Measurements from ENCODE around the gene CASP9. TPM values are rescaled to one million over a fixed set of nuclear protein-coding genes. Genes with fewer than 3 reads are reported as not detected.
"Not testable (repeated sequence)": the region's sequence is repeated elsewhere in the genome, so short reads cannot be mapped to it uniquely, and the experiment has no call there.

CASP9 gene
- total RNA-seq, 1 donor from 2014 or later: 22.7 TPM

- H3K36me3 ChIP-seq (ENCODE audit: control insufficient read depth, insufficient read depth, low read length): no peaks in the 10 kb centered on the region
- no peak overlapping the region for H3K4me3 ChIP-seq (ENCODE audit: low read depth, low read length)
- H3K27me3 ChIP-seq (ENCODE audit: control insufficient read depth, insufficient read depth, low read length): no peaks in the 10 kb centered on the region
- TF ChIP-seq CTCF (IDR thresholded peaks at IDR 0.05; ENCODE audit: insufficient read depth, low read length, poor library complexity, severe bottlenecking): no peak
- no peak for DNase-seq (ENCODE audit: low read depth)
Measured at GRCh38 chr1:15469361-15469760, 54.7 kb downstream of the CASP9 start.

DNA sequence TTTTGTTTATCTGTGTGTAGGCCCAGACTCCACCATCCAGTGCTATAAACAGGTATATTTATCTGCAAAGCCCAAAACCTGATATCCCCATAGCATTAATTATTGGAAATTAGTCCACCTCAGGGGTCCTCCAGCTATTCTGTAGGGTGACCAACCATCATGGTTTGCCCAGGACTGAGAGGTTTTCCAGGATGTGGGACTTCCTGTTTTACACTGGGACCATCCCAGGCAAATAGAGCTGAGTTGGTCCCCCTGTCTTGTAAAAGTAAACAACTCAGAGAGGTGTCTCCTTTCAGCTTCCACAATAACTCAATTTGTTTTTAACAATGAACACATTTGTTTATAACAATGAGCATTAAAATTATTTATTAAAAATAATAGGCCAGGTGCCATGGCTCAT, 55.9 kb downstream of the CASP9 start:
- TF ChIP-seq CTCF (IDR thresholded peaks at IDR 0.05; ENCODE audit: insufficient read depth, low read length, poor library complexity, severe bottlenecking): no peak
- Histone ChIP-seq H3K36me3 (ENCODE audit: control insufficient read depth, insufficient read depth, low read length) (no peaks in the 10 kb centered on the region), H3K4me3 (ENCODE audit: low read depth, low read length) (no peak overlapping the region), H3K27me3 (ENCODE audit: control insufficient read depth, insufficient read depth, low read length) (no peaks in the 10 kb centered on the region)
- no peak for DNase-seq (ENCODE audit: low read depth)

- DNase-seq (ENCODE audit: low read depth); H3K27me3 ChIP-seq (ENCODE audit: control insufficient read depth, insufficient read depth, low read length); H3K36me3 ChIP-seq (ENCODE audit: control insufficient read depth, insufficient read depth, low read length); H3K4me3 ChIP-seq (ENCODE audit: low read depth, low read length): not testable (repeated sequence)
Measured at GRCh38 chr1:15466955-15467625, 56.9 kb downstream of the CASP9 start.

GRCh38 chr1:15465674-15466073, 58.3 kb downstream of the CASP9 start:
- Histone ChIP-seq H3K27me3 (ENCODE audit: control insufficient read depth, insufficient read depth, low read length) (no peaks in the 10 kb centered on the region), H3K4me3 (ENCODE audit: low read depth, low read length) (no peak overlapping the region), H3K36me3 (ENCODE audit: control insufficient read depth, insufficient read depth, low read length) (no peaks in the 10 kb centered on the region)
- no peak for DNase-seq (ENCODE audit: low read depth)
- TF ChIP-seq CTCF (IDR thresholded peaks at IDR 0.05; ENCODE audit: insufficient read depth, low read length, poor library complexity, severe bottlenecking): no peak

DNA sequence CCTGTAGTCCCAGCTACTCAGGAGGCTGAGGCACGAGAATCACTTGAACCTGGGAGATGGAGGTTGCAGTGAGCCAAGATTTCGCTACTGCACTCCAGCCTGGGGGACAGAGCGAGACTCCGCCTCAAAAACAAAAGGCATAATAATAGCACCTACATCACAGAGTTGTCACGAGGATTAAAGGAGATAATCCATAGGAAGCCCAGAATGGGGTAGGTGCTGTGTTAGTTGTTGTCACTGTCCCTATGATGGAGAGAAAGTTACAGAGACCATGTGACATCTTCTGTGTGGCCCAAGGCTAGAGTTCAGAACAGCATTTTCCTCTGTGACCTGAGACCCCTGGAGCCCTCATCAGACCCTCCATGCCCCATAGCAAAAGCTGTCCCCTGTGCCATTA, 60.1 kb downstream of the CASP9 start:
- DNase-seq (ENCODE audit: low read depth): not testable (repeated sequence)

GRCh38 chr1:15463064-15463800, 60.8 kb downstream of the CASP9 start:
- H3K36me3 ChIP-seq (ENCODE audit: control insufficient read depth, insufficient read depth, low read length); H3K27me3 ChIP-seq (ENCODE audit: control insufficient read depth, insufficient read depth, low read length); DNase-seq (ENCODE audit: low read depth); H3K4me3 ChIP-seq (ENCODE audit: low read depth, low read length): not testable (repeated sequence)

More for the DNA sequence above, 60.1 kb downstream of the CASP9 start:
- not testable (repeated sequence) for H3K27me3 ChIP-seq (ENCODE audit: control insufficient read depth, insufficient read depth, low read length); H3K4me3 ChIP-seq (ENCODE audit: low read depth, low read length); H3K36me3 ChIP-seq (ENCODE audit: control insufficient read depth, insufficient read depth, low read length)

GRCh38 chr1:15460708-15461095, 63.3 kb downstream of the CASP9 start:
- DNase-seq (ENCODE audit: low read depth): no peak

More at GRCh38 chr1:15460708-15461095, 63.3 kb downstream of the CASP9 start:
- no peak for TF ChIP-seq CTCF (IDR thresholded peaks at IDR 0.05; ENCODE audit: insufficient read depth, low read length, poor library complexity, severe bottlenecking)
- Histone ChIP-seq H3K36me3 (ENCODE audit: control insufficient read depth, insufficient read depth, low read length) (no peaks in the 10 kb centered on the region), H3K27me3 (ENCODE audit: control insufficient read depth, insufficient read depth, low read length) (no peaks in the 10 kb centered on the region), H3K4me3 (ENCODE audit: low read depth, low read length) (no peak overlapping the region)

Data from kidney epithelial cell (primary cell).